Eye (tissue), 1 donor: ENCODE measurements around the gene RWDD4.
A peak's percentile ranks its signal among the peaks of the same experiment; 100 is the strongest.
"Not testable (repeated sequence)": the region's sequence is repeated elsewhere in the genome, so short reads cannot be mapped to it uniquely, and the experiment has no call there.

Experiments used
- DNase-seq: peaks from one replicate; pipeline ENCODE4 v3.0.0-alpha.2; 2015

The RWDD4 gene

GRCh38 chr4:183635321-183635720 lies 23.7 kb downstream of the RWDD4 start:
- peak; percentile 59 for DNase-seq

- DNase-seq, result peak; percentile 18
Observed at GRCh38 chr4:183633476-183634400, 25.2 kb downstream of the RWDD4 start.

GRCh38 chr4:183632689-183633088 lies 26.3 kb downstream of the RWDD4 start:
- no peak for DNase-seq

- no peak for DNase-seq
Observed at GRCh38 chr4:183631577-183632198, 27.3 kb downstream of the RWDD4 start.

GRCh38 chr4:183627979-183628588 lies 30.9 kb downstream of the RWDD4 start:
- no peak for DNase-seq

GRCh38 chr4:183627286-183627685 lies 31.7 kb downstream of the RWDD4 start:
- DNase-seq, result not testable (repeated sequence)

- DNase-seq, result no peak
Observed at GRCh38 chr4:183626168-183626567, 32.8 kb downstream of the RWDD4 start.

GRCh38 chr4:183624548-183624947 lies 34.4 kb downstream of the RWDD4 start:
- no peak for DNase-seq

- DNase-seq, result no peak
Observed at GRCh38 chr4:183621875-183622274, 37.1 kb downstream of the RWDD4 start.

- DNase-seq, result no peak
Observed at GRCh38 chr4:183620421-183620820, 38.6 kb downstream of the RWDD4 start.

- peak; percentile 46 for DNase-seq
Observed at GRCh38 chr4:183618681-183619080, 40.3 kb downstream of the RWDD4 start.

- no peak for DNase-seq
Observed at GRCh38 chr4:183617075-183617474, 41.9 kb downstream of the RWDD4 start.

GRCh38 chr4:183612329-183613250 lies 46.4 kb downstream of the RWDD4 start:
- DNase-seq, result no peak

- no peak for DNase-seq
Observed at GRCh38 chr4:183611210-183611830, 47.7 kb downstream of the RWDD4 start.

GRCh38 chr4:183610613-183611012 lies 48.4 kb downstream of the RWDD4 start:
- DNase-seq, result no peak

GRCh38 chr4:183610033-183610432 lies 49.0 kb downstream of the RWDD4 start:
- DNase-seq, result no peak

GRCh38 chr4:183609151-183609550 lies 49.8 kb downstream of the RWDD4 start:
- DNase-seq, result no peak

GRCh38 chr4:183607894-183608293 lies 51.1 kb downstream of the RWDD4 start:
- no peak for DNase-seq

- DNase-seq, result peak; percentile 40
Observed at GRCh38 chr4:183602557-183603027, 56.4 kb downstream of the RWDD4 start.

- no peak for DNase-seq
Observed at GRCh38 chr4:183601381-183601780, 57.6 kb downstream of the RWDD4 start.

- DNase-seq, result no peak
Observed at GRCh38 chr4:183600189-183600685, 58.7 kb downstream of the RWDD4 start.

GRCh38 chr4:183599690-183600089 lies 59.3 kb downstream of the RWDD4 start:
- no peak for DNase-seq
